HepG2 (cell line): Measurements from ENCODE around the gene PNMA6F. TPM values are rescaled to one million over a fixed set of nuclear protein-coding genes. Genes with fewer than 3 reads are reported as not detected.

Experiments used
- ATAC-seq: fragments of 200-7000 bp; cut with Tn5 transposase; 3 replicates; pipeline ENCODE4 v1.9.1; 2020; ENCODE audit warnings: mild to moderate bottlenecking, moderate library complexity
- BruUV-seq: library from RNA; stranded (reverse); fragments of 400-500 nt; replicated peaks from 2 replicates; lab custom pipeline; 2021; lab: Mats Ljungman, UMichigan
- CTCF ChIA-PET: fragments of 300-600 bp; formaldehyde crosslinking; extraction: SDS; loops from one replicate; lab custom pipeline; 2021; ENCODE audit warnings: low total read pairs, inconsistent platforms, low intra/inter-chr PET ratio; lab: Yijun Ruan, JAX
- POLR2A ChIA-PET: fragments of 350-600 bp; sonication (Branson Sonifier 250); formaldehyde crosslinking; loops from one replicate; lab custom pipeline; 2020; ENCODE audit warnings: antibody characterized with exemption, inconsistent platforms; lab: Yijun Ruan, JAX
- DNase-seq: peaks from one replicate; pipeline ENCODE4 v3.0.0-alpha.2; 2015; ENCODE audit warnings: low spot score
- FAIRE-seq: peaks from 3 replicates; lab custom pipeline; 2011; peaks lifted over from hg19 to GRCh38; lab: Jason Lieb, UNC
- H2AFZ ChIP-seq: one replicate; pipeline ENCODE4 v1.6.1; 2011; ENCODE audit warnings: low read length, inconsistent platforms
- H3K27ac ChIP-seq: fragments of 300-600 bp; 3 replicates; pipeline ENCODE4 v1.8.0; 2011; ENCODE audit warnings: mixed run types, mild to moderate bottlenecking, mixed read lengths, low read length, inconsistent platforms; ENCODE audit not compliant: insufficient read depth; ENCODE audit errors: extremely low read length
- H3K27me3 ChIP-seq, 2 experiments: fragments of 200-600 bp in 1 of 2; 2 replicates in 1 of 2; 3 replicates in 1 of 2; pipeline versions ENCODE4 v1.6.0 to v1.8.0; 2011; ENCODE audit warnings: low read length in 2 of 2, mild to moderate bottlenecking in 2 of 2, moderate library complexity in 2 of 2, inconsistent platforms in 1 of 2; ENCODE audit not compliant: insufficient read depth in 2 of 2, control insufficient read depth in 1 of 2
- H3K36me3 ChIP-seq, 2 experiments: fragments of 200-600 bp in 1 of 2; replicated peaks in 1 of 2; 2 replicates in 1 of 2; 3 replicates in 1 of 2; pipeline versions ENCODE4 v1.5.1 to v1.8.0; 2011; ENCODE audit warnings: low read length in 2 of 2, inconsistent platforms in 1 of 2; ENCODE audit not compliant: insufficient read depth in 2 of 2, control insufficient read depth in 1 of 2
- H3K4me1 ChIP-seq: 2 replicates; pipeline ENCODE4 v1.5.1; 2012; ENCODE audit warnings: low read length, inconsistent platforms; ENCODE audit not compliant: insufficient read depth
- H3K4me2 ChIP-seq: 2 replicates; pipeline ENCODE4 v1.6.0; 2011; ENCODE audit warnings: low read depth, low read length, inconsistent platforms
- H3K4me3 ChIP-seq, 3 experiments: fragments of 200-600 bp in 1 of 3; sonication (generic), shearing (Covaris generic) in 1 of 3; replicated peaks in 1 of 3; 2 replicates each; pipeline ENCODE4 v1.5.1; 2011 to 2016; ENCODE audit warnings: low read length in 3 of 3, inconsistent platforms in 2 of 3, low read depth in 2 of 3, mild to moderate bottlenecking in 2 of 3, control low read depth in 1 of 3, mixed read lengths in 1 of 3; ENCODE audit not compliant: insufficient read depth in 1 of 3
- H3K79me2 ChIP-seq: one replicate; pipeline ENCODE4 v1.6.1; 2011; ENCODE audit warnings: low read length, inconsistent platforms; ENCODE audit not compliant: insufficient read depth
- H3K9ac ChIP-seq: 2 replicates; pipeline ENCODE4 v1.6.0; 2011; ENCODE audit warnings: mild to moderate bottlenecking, low read depth, low read length, inconsistent platforms; ENCODE audit not compliant: insufficient read depth
- H3K9me3 ChIP-seq: 2 replicates; pipeline ENCODE4 v1.5.1; 2012; ENCODE audit warnings: mild to moderate bottlenecking, low read length
- H4K20me1 ChIP-seq: 2 replicates; pipeline ENCODE4 v1.6.0; 2011; ENCODE audit warnings: inconsistent platforms, mild to moderate bottlenecking, low read length, moderate library complexity; ENCODE audit not compliant: insufficient read depth
- ELF4 ChIP-seq: sonication (generic); formaldehyde crosslinking; IDR thresholded peaks from 2 replicates; pipeline ENCODE4 v1.5.0; 2020; ENCODE audit warnings: missing genetic modification reagents, mild to moderate bottlenecking, moderate library complexity, borderline replicate concordance
- HES4 ChIP-seq: sonication (generic); formaldehyde crosslinking; IDR thresholded peaks from 2 replicates; pipeline ENCODE4 v1.9.0; 2021; ENCODE audit warnings: mild to moderate bottlenecking, missing genetic modification reagents, borderline replicate concordance
- HOMEZ ChIP-seq: IDR thresholded peaks from 2 replicates; pipeline ENCODE4 v1.6.1; 2016; ENCODE audit warnings: low read depth
- HOXA3 ChIP-seq: sonication (generic); formaldehyde crosslinking; IDR thresholded peaks from 2 replicates; pipeline ENCODE4 v1.5.0; 2020; ENCODE audit warnings: missing genetic modification reagents
- KLF13 ChIP-seq: sonication (generic); formaldehyde crosslinking; IDR thresholded peaks from 2 replicates; pipeline ENCODE4 v1.4.0; 2020; ENCODE audit warnings: mild to moderate bottlenecking, missing genetic modification reagents
- PAX8 ChIP-seq: sonication (generic); formaldehyde crosslinking; IDR thresholded peaks from 2 replicates; pipeline ENCODE4 v1.8.0; 2022; ENCODE audit warnings: mild to moderate bottlenecking, missing genetic modification reagents, borderline replicate concordance
- SIN3B ChIP-seq: fragments of 150-350 bp; IDR thresholded peaks from 2 replicates; pipeline ENCODE4 v1.6.1; 2014; ENCODE audit warnings: low read length
- TARDBP ChIP-seq: sonication (generic); formaldehyde crosslinking; IDR thresholded peaks from 2 replicates; pipeline ENCODE4 v1.8.0; 2022; ENCODE audit warnings: mild to moderate bottlenecking, missing genetic modification reagents
- TSC22D2 ChIP-seq: sonication (generic); formaldehyde crosslinking; IDR thresholded peaks from 2 replicates; pipeline ENCODE4 v1.5.1; 2020; ENCODE audit warnings: missing genetic modification reagents, mild to moderate bottlenecking, borderline replicate concordance
- ZNF567 ChIP-seq: sonication (generic); formaldehyde crosslinking; IDR thresholded peaks from 2 replicates; pipeline ENCODE4 v1.8.1; 2023; ENCODE audit warnings: mild to moderate bottlenecking, missing genetic modification reagents, borderline replicate concordance
- ZSCAN31 ChIP-seq: sonication (generic); formaldehyde crosslinking; IDR thresholded peaks from 2 replicates; pipeline ENCODE4 v1.5.0; 2020; ENCODE audit warnings: low read depth, mild to moderate bottlenecking, missing genetic modification reagents
- WGBS: methylation state at CpG from one replicate; pipeline ENCODE4 v1.1.6; 2017; ENCODE audit warnings: low lambda C conversion rate; 5-methylcytosine and 5-hydroxymethylcytosine counted together
- in situ Hi-C: cut with HindIII; loops from 2 replicates; pipeline ENCODE4 v1.10.0; 2017; ENCODE audit warnings: low pct_unique_long_range_greater_than_20kb; ENCODE audit not compliant: extremely low pct_ligation_motif_present
- intact Hi-C: fragments of 100-400 bp; cut with micrococcal nuclease; formaldehyde crosslinking; loops from one replicate; pipeline ENCODE4 v1.10.0; 2022; ENCODE audit not compliant: unreplicated experiment
- polyA plus RNA-seq, 8 experiments: library from polyadenylated mRNA; depleted of rRNA in 3 of 8; stranded (reverse) in 7 of 8; unstranded in 1 of 8; fragments of >200 nt; fragmentation: Illumina TruSeq in 4 of 8; extraction: Trizol in 4 of 8; gene quantifications; 2 replicates each; pipeline versions ENCODE4 v1.2.1 to v1.2.3, GENCODE V29; 2011 to 2016; ENCODE audit warnings: low read depth in 4 of 8, missing spikeins in 1 of 8, mixed read lengths in 1 of 8; ENCODE audit not compliant: insufficient read depth in 1 of 8
- total RNA-seq, 5 experiments: library from RNA; depleted of rRNA; stranded (reverse); fragments of >200 nt; fragmentation: Illumina TruSeq; extraction: Trizol; gene quantifications; 2 replicates each; pipeline ENCODE4 v1.2.3, GENCODE V29; 2016; ENCODE audit warnings: low read depth in 1 of 5
- TF ChIP-seq, protein P1 (sequence below): sonication (generic); formaldehyde crosslinking; IDR thresholded peaks from 2 replicates; pipeline ENCODE4 v1.4.0; 2020; ENCODE audit warnings: mild to moderate bottlenecking, missing genetic modification reagents
- TF ChIP-seq, protein P2 (sequence below): sonication (generic); formaldehyde crosslinking; IDR thresholded peaks from 2 replicates; pipeline ENCODE4 v1.5.1; 2020; ENCODE audit warnings: mild to moderate bottlenecking, moderate library complexity, missing genetic modification reagents

PNMA6F gene
- total and polyA plus RNA-seq, 2 of the 13 experiments (the other 11 are each of a cell fraction or from before 2014, with no cell fraction given): not detected

- TF ChIP-seq, protein P1, sequence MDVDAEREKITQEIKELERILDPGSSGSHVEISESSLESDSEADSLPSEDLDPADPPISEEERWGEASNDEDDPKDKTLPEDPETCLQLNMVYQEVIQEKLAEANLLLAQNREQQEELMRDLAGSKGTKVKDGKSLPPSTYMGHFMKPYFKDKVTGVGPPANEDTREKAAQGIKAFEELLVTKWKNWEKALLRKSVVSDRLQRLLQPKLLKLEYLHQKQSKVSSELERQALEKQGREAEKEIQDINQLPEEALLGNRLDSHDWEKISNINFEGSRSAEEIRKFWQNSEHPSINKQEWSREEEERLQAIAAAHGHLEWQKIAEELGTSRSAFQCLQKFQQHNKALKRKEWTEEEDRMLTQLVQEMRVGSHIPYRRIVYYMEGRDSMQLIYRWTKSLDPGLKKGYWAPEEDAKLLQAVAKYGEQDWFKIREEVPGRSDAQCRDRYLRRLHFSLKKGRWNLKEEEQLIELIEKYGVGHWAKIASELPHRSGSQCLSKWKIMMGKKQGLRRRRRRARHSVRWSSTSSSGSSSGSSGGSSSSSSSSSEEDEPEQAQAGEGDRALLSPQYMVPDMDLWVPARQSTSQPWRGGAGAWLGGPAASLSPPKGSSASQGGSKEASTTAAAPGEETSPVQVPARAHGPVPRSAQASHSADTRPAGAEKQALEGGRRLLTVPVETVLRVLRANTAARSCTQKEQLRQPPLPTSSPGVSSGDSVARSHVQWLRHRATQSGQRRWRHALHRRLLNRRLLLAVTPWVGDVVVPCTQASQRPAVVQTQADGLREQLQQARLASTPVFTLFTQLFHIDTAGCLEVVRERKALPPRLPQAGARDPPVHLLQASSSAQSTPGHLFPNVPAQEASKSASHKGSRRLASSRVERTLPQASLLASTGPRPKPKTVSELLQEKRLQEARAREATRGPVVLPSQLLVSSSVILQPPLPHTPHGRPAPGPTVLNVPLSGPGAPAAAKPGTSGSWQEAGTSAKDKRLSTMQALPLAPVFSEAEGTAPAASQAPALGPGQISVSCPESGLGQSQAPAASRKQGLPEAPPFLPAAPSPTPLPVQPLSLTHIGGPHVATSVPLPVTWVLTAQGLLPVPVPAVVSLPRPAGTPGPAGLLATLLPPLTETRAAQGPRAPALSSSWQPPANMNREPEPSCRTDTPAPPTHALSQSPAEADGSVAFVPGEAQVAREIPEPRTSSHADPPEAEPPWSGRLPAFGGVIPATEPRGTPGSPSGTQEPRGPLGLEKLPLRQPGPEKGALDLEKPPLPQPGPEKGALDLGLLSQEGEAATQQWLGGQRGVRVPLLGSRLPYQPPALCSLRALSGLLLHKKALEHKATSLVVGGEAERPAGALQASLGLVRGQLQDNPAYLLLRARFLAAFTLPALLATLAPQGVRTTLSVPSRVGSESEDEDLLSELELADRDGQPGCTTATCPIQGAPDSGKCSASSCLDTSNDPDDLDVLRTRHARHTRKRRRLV (CRISPR knock-in tag): no peak
- no peak for TF ChIP-seq ZSCAN31
These were observed 21.4 kb upstream of the PNMA6F start (continued) for GRCh38 chrX:153342762-153343558.

DNA sequence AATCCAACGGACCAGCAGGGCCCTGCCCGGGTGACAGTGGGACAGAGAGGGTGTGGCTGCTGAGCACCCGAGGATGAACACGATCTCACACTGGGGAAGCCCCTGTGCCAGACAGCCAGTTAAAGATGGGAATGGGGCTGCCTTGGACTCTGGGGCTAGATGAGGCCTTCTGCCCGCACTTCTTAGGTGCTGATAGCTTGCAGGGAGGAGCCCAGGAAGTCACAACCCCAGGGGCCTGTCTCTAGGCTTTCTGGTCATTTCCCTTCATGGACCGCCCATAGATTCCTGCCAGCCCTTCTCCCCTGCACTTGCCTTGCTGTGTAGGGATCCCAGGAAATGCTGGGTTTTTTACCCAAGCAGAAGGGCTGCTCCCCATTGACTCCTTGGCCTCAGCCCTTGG lies 18.5 kb upstream of the PNMA6F start:
- DNase-seq (no peak), FAIRE-seq (no peak), ATAC-seq (no peak)
- no TSS peak for BruUV-seq
- Histone ChIP-seq H3K9ac (no peak overlapping the region), H3K79me2 (peaks cover 12% of the 10 kb centered on the region), H3K4me1 (peaks cover 30% of the 10 kb centered on the region), H2AFZ (no peak overlapping the region), H3K36me3 (peaks cover 0 to 29% of the 10 kb centered on the region in 2 experiments; a peak in 3 of 5 replicates), H4K20me1 (peaks cover 3% of the 10 kb centered on the region; the same call in 1 of the 2 replicates), H3K9me3 (no peaks in the 10 kb centered on the region), H3K27ac (no peak overlapping the region), H3K27me3 (no peaks in the 10 kb centered on the region), H3K4me3 (no peak overlapping the region), H3K4me2 (no peak overlapping the region)
- CTCF ChIA-PET: no interaction called here
- POLR2A ChIA-PET: no interaction called here
- intact Hi-C loops (no loop called here), in situ Hi-C loops (no loop called here)
- WGBS: 75% methylated on average over 1 of the region's 6 CpGs
- TF ChIP-seq, protein P2, sequence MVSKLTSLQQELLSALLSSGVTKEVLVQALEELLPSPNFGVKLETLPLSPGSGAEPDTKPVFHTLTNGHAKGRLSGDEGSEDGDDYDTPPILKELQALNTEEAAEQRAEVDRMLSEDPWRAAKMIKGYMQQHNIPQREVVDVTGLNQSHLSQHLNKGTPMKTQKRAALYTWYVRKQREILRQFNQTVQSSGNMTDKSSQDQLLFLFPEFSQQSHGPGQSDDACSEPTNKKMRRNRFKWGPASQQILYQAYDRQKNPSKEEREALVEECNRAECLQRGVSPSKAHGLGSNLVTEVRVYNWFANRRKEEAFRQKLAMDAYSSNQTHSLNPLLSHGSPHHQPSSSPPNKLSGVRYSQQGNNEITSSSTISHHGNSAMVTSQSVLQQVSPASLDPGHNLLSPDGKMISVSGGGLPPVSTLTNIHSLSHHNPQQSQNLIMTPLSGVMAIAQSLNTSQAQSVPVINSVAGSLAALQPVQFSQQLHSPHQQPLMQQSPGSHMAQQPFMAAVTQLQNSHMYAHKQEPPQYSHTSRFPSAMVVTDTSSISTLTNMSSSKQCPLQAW: no peak
- TF ChIP-seq TSC22D2 (CRISPR knock-in tag) (no peak), ZNF567 (no peak), HOXA3 (CRISPR knock-in tag) (no peak), TARDBP (CRISPR knock-in tag) (no peak), SIN3B (no peak), HES4 (no peak), PAX8 (CRISPR knock-in tag) (no peak), KLF13 (CRISPR knock-in tag) (no peak), HOMEZ (CRISPR knock-in tag) (no peak), ELF4 (CRISPR knock-in tag) (no peak)
